GM18526 (cell line): ENCODE measurements around the gene EDNRB.

ENCODE experiments used
- POLR2A ChIP-seq: IDR thresholded peaks from 3 replicates; pipeline ENCODE4 v1.6.1; 2011; ENCODE audit not compliant: insufficient read length; ENCODE audit errors: extremely low read depth

Gene EDNRB

GRCh38 chr13:77871596-77871995 is 47.0 kb downstream of the EDNRB start:
- no peak for TF ChIP-seq POLR2A

DNA sequence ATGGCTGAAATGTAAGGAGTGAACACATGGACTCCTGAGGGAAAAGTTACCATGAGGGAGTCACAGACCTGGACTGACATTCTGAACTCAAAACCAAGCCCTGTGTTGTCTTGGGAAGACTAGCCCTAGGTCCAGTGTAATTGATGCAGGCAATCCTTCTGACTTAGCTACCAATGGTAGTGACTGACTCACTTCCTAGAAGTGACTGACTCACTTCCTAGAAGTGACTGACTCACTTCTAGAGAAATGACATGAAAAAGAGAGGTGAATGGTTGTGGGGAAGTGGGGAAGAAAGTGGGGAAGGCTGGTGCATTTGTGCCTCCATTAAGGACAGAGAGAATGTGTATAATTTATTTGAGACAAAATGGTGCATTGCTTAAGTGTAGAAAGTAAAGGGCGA is 49.9 kb downstream of the EDNRB start:
- TF ChIP-seq POLR2A, result no peak

- no peak for TF ChIP-seq POLR2A
These were observed 51.7 kb downstream of the EDNRB start for GRCh38 chr13:77866971-77867370.

GRCh38 chr13:77865622-77866021 is 53.0 kb downstream of the EDNRB start:
- no peak for TF ChIP-seq POLR2A

- no peak for TF ChIP-seq POLR2A
These were observed 55.5 kb downstream of the EDNRB start for GRCh38 chr13:77863144-77863543.

DNA sequence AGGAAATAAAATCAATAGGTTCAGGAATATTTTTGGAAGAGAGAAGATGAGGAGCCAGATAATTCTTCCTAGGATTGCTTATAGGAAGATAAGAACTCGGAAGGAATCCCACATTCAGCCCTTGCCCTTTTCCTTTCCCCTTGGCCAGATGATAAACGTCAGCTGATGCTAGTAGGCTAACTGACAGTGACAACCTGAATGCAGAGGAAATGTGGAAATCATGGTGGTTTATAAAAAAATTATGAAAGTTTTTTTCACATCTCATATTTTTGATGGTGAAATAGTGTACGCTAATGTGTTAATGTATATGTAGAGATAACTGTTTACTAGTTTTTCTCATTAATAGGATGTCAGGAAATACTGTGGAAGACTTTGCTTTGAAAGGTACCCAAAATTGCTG is 56.9 kb downstream of the EDNRB start:
- no peak for TF ChIP-seq POLR2A

DNA sequence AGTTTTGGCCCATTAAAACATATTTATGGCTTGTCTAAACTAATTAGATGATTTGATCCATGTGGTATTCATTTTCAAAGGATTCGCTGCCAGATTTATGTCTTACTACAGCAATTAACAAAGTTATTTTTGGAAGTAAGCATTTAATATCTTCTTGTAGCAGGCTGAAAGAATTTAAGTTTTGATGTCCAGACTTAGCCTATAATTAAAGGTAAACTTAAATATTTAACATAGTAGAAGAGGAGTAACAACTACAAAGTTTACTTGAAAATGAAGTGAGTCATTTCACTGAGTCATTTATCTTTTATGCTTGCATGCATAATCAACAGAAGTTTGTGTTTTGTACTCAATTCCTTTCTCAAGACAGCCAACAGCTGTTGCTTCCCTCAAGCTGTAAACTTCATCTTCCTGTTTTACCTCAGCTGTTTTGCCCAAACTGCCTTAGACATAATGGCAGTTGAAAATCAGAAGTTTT is 58.1 kb downstream of the EDNRB start:
- TF ChIP-seq POLR2A, result no peak

- TF ChIP-seq POLR2A, result no peak
These were observed 59.2 kb downstream of the EDNRB start for GRCh38 chr13:77859450-77859849.

GRCh38 chr13:77857531-77858209 is 61.0 kb downstream of the EDNRB start:
- TF ChIP-seq POLR2A, result no peak

- no peak for TF ChIP-seq POLR2A
These were observed 64.9 kb downstream of the EDNRB start for GRCh38 chr13:77853703-77854102.

DNA sequence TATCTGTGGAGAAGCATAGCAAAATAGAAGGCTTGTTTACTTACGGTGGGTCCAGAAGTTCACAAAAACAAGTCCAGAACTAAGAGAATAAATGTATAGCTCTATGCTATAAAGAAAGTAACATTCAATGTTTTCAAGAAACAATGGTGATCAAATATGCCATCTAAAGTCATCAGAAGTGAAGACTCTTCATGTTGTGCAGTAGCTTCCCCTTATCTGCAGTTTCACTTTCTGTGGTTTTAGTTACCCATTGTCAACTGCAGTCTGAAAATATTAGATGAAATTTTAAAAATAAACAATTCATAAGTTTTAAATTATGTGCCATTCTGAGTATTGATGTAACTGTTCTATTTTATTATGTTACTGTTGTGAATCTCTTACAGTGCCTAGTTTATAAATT is 72.5 kb downstream of the EDNRB start:
- TF ChIP-seq POLR2A, result no peak
